GM18870 (cell line): ENCODE results near the gene NOMO2.
"Not testable (repeated sequence)": the region's sequence is repeated elsewhere in the genome, so short reads cannot be mapped to it uniquely, and the experiment has no call there.

Source experiments
- ATAC-seq: cut with Tn5 transposase; IDR thresholded peaks from one replicate; pipeline ENCODE4 v1.9.1; 2021; ENCODE audit warnings: moderate library complexity; ENCODE audit not compliant: unreplicated experiment

The NOMO2 gene

DNA sequence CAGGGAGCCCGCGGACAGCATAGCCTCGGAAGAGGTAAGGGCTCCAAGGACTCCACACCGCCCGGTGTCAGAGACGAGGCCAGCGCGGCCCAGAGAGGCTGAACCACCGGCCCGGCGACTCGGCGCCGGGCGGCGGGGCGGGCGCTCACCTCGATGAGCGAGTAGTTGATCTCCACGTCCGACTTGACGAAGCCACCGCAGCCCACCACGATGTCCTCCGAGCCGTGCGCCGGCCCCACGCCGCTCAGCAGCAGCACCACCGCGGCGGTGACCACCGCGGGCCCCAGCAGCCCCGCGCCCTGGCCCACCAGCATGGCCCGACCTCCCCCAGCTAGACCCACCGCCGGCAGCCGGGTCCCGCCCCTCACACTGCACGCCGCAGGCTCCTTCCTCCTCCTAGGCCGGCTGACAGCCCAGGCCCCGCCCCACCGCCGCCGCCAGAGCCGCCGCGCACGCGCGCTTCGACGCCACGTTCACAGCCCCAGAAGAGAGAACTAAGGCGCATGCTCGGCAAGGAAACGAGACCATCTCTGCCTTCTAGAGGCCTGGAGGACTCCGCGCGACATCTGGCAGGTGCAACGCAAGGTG lies at the start of gene NOMO2:
NOMO2 (minus strand) TSS at position 371 of the 588 bp plus-strand sequence; CDS start at position 314, 57 bp downstream.
- peak; percentile 78 for ATAC-seq

GRCh38 chr16:18610147-18610803 lies 48.4 kb upstream of the NOMO2 start:
- not testable (repeated sequence) for ATAC-seq

DNA sequence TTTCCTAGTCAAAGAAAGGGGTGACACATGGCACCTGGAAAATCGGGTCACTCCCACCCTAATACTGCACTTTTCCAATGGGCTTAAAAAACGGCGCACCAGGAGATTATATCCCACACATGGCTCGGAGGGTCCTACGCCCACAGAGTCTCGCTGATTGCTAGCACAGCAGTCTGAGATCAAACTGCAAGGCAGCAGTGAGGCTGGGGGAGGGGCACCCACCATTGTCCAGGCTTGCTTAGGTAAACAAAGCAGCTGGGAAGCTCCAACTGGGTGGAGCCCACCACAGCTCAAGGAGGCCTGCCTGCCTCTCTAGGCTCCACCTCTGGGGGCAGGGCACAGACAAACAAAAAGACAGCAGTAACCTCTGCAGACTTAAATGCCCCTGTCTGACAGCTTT lies 46.4 kb upstream of the NOMO2 start:
- ATAC-seq, result not testable (repeated sequence)

- ATAC-seq, result not testable (repeated sequence)
Observed at GRCh38 chr16:18603572-18604246, 41.8 kb upstream of the NOMO2 start.

DNA sequence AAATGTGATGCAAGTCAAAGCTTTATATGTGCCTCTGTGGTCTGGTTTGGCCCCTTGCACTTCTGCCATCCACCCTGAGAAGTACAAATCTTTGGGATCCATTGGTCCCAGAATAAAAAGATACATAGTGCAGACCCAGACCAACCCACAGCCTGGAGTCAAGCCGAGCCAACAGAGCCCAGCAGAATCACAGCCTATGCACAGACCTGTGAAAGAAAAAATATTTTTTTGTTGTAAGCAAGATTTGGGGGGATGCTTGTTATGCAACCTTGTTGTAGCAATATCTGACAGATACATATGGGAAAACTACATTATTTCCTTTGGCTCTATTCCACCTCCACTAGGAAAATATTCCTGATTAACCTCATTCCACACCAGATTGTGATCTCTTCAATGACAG lies 36.7 kb upstream of the NOMO2 start:
- ATAC-seq, result not testable (repeated sequence)

DNA sequence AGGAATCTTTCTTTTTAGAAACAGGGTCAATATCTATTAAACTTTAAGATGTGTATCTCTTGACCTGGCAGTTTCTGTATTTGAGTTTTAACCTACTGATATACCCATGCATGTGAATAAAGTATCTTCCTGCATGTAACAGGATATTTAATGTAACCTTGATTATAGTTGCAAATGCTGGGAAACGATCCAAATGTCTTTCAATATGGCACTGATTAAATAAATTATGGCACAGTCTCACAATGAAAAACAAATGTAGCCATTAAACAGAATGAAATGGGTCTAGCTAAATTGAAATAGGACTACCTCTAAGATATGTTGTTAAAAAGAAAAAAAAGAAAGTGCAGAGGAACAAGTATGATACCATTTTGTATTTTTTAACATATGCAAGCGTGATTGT lies 35.8 kb upstream of the NOMO2 start:
- not testable (repeated sequence) for ATAC-seq

DNA sequence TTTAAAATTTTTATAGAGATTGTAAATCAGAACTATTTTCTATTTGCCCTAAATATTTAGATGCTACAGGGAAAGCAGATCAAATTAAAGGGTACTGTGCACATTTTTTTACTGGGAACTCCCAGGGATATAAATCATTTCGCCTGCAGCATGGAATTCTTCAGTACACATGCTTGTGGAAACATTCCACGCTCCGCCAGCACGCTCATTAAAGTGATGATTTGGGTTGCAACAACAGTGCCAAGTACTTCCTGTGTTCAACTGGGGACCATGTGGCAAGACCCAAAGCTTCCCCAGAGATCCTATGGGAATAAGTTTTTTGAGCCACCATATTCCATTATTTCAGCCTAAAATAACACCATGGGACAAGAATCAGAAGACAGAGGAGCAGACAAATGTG lies 35.4 kb upstream of the NOMO2 start:
- ATAC-seq, result not testable (repeated sequence)

GRCh38 chr16:18595796-18596195 lies 33.9 kb upstream of the NOMO2 start:
- not testable (repeated sequence) for ATAC-seq

- ATAC-seq, result not testable (repeated sequence)
Observed at GRCh38 chr16:18594880-18595279, 33.0 kb upstream of the NOMO2 start.

DNA sequence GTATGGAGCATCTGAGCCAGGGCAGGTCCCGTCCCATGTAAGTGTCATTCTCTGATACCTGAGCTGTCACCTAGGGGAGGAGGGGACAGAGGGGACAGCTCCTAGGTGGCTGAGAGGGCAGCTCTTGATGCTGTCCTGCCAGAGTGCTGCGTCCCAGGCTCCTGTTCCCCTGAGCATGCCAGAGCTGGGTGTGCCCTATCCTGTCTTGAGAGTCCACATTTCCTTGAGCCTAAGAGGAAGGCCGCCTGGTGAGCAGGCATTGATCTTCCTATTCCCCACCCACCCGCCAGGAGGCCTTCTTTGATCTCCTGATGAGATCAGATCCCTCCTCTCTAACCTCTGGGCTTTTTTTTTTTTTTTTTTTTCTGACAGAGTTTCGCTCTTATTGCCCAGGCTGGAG lies 32.0 kb upstream of the NOMO2 start:
- not testable (repeated sequence) for ATAC-seq

DNA sequence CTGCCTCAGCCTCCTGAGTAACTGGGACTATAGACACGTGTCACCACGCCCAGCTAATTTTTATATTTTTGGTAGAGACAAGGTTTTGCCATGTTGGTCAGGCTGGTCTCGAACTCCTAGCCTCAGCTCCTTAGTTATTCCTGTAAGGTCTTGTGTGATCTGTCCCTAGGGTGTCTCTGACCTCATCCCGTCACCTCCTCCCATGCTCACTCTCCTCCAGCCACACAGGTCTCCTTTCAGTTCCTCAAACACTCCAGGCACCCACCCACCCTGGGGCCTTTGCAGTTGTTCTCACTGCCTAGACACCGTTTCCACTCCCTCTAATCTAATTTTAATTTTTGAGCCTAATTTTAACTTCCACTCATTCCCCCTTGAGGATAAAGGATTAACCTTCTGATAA lies 31.1 kb upstream of the NOMO2 start:
- ATAC-seq, result not testable (repeated sequence)

DNA sequence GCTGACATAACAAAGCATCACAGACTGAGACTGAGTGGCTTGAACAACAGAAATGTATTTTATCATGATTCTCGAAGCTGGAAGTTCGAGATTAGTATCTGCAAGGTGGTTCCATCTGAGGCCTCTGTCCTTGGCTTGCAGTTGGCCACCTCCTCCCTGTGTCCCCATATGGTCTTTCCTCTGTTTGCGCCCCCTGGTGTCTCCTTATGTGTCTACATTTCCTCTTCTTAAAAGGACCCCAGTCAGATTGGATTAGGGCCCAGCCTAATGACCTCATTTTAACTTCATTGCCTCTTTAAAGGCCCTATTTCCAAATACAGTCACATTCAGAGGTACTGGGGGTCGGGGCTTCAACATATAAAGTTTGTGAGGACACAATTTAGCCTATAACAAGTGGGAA lies 30.0 kb upstream of the NOMO2 start:
- not testable (repeated sequence) for ATAC-seq

DNA sequence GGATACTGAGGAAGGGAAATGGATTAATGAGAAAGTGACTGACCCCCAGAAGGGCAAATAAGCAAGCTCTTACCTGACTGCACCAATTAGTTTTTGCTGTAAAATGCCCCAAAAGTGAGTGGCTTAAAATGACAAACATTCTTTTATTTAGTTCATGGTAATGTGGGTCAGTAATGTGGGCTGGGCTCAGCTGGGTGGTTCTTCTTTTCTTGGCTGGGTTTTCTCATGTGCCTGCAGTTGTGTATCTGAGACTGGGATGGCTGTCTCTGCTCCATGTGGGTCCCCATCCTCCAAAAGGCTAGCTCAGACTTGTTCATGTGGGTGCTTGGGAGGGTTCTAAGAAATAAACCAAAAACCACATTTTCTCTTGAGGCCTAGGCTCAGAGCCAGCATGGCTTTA lies 29.5 kb upstream of the NOMO2 start:
- ATAC-seq, result not testable (repeated sequence)

GRCh38 chr16:18589806-18590205 lies 27.9 kb upstream of the NOMO2 start:
- ATAC-seq, result not testable (repeated sequence)

- ATAC-seq, result not testable (repeated sequence)
Observed at GRCh38 chr16:18586560-18587540, 25.0 kb upstream of the NOMO2 start.

DNA sequence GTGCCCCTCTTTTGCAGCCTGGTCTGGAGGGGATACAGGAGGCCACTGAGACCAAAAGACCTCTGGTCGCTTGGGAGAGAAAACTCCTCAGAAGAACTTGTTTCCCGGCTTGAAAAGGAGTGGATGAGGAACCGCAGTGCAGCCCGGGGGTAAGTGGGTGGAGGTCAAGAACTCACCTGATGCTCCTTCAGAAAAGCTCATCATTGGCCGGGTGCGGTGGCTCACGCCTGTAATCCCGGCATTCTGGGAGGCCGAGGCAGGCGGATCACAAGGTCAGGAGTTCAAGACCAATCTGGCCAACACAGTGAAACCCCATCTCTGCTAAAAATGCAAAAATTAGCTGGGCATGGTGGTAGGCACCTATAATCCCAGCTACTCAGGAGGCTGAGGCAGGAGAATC lies 23.9 kb upstream of the NOMO2 start:
- not testable (repeated sequence) for ATAC-seq

DNA sequence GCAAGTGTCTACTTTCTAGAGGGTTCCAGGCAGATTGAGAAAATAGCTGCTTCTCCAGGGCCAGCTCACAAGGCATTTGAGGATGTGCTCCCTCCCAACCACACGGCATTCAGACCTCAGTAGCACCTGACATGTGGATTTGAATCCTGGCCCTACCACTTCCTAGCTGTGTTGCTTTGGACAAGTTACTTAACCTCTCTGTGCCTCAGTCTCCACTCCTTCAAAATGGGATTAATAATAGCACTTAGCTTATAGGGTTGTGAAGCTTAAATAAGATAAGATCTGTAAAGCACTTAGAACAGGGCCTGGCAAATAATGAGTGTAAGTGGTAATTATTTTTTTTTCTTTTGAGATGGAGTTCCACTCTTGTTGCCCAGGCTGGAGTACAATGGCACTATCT lies 21.0 kb upstream of the NOMO2 start:
- ATAC-seq, result no peak

DNA sequence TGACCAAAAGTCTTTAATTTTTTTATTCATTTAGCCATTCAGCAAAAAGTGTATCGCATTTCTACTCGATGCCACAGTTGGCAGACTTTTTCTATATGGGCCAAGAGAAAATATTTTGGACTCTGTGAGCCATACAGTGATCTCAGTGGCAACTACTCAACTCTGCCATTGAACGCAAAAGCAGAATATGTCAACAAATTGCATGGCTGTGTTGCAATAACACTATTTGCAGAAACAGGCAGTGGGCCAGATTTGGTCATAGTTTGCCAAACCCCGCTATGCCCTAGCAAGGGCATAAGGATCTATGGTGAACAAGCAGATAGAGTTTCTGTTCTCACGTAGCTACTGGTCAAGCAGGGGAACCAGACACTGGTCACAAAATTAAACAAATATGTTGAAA lies 18.5 kb upstream of the NOMO2 start:
- ATAC-seq, result not testable (repeated sequence)

DNA sequence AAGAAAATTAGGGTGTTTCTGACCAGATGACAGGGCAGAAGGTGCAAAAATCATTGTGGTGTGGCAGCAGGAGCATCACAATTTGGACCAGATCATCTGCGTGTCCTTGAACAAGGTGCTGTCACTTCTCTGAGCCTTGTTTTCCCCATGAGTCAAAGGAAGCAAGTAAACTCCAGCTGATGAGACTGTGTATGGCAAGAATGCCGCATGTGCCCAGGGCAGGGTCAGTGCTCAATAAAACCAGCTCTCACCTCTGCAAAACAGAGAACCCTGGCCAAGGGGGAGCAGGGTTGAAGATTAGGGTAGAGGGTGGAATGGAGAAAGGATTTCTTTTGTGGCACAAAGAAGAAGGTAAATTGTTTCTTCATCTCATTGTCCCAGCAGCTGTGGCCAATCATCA lies 17.4 kb upstream of the NOMO2 start:
- not testable (repeated sequence) for ATAC-seq

DNA sequence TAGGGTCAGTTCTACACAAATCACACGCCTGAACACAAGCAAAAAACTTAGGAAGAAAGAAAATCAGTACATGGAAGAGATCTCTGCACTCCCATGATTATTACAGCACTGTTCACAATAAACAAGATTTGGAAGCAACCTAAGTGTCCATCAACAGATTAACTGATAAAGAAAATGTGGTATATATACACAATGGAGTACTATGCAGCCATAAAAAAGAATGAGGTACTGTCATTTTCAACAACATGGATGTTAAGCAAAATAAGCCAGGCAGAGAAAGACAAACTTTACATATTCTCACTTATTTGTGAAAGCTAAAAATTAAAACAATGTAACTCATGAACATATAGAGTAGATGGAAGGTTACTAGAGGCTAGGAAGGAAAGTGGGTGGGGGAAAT lies 16.0 kb upstream of the NOMO2 start:
- not testable (repeated sequence) for ATAC-seq

DNA sequence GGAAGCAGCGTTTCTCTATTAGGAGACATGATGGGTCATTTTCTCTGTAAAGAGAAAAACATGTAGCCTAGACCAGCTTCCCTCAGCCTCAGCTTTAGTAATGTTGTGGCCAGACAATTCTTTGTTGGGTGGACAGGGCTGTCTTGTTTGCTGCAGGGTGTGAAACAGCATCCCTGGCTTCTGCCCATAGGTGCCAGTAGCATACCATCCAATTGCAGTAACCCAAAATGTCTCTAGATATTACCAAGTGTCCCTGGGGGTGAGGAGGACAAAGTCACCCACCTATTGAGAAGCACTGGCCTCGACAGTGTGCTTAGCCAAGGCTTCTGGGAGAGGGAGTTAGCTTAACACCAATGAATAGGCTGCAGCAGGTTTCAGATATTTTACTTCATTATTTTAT lies 14.0 kb upstream of the NOMO2 start:
- not testable (repeated sequence) for ATAC-seq
